PC-3 (cell line): ENCODE measurements around the gene MTPN.

Experiments used
- CTCF ChIP-seq: fragments of 300-600 bp; sonication (generic); conservative IDR thresholded peaks from 2 replicates; pipeline ENCODE4 v1.5.1; 2017; ENCODE audit warnings: antibody characterized with exemption, low read depth, mild to moderate bottlenecking, low read length
- EZH2 ChIP-seq: fragments of 300-600 bp; sonication (generic); IDR thresholded peaks from one replicate; pipeline ENCODE4 v1.6.1; 2017; ENCODE audit warnings: antibody characterized with exemption, mild to moderate bottlenecking, low read length; ENCODE audit not compliant: unreplicated experiment

- TF ChIP-seq CTCF (no peak), EZH2 (no peak)
Observed at GRCh38 chr7:136002802-136003201, 25.6 kb upstream of the MTPN start.
